ENCODE measurements around the gene ZAP70. TPM values are rescaled to one million over a fixed set of nuclear protein-coding genes. Genes with fewer than 3 reads are reported as not detected.
"Not testable (repeated sequence)": the region's sequence is repeated elsewhere in the genome, so short reads cannot be mapped to it uniquely, and the experiment has no call there.

Gene ZAP70
- 1.4 TPM for polyA plus RNA-seq (2013, experiment 1 of 2)
- polyA plus RNA-seq (2013, experiment 2 of 2), result 1.2 TPM

GRCh38 chr2:97713296-97714083, at the start of gene ZAP70:
Gene ZAP70, plus strand, starts transcription at chr2:97713576. Its CDS starts 10,461 bp downstream, at chr2:97724037.
- no peaks in the 10 kb centered on the region for H3K36me3 ChIP-seq (ENCODE audit: insufficient read depth, low read length)
- no peak within 1 kb of the TSS for H3K27ac ChIP-seq (ENCODE audit: low read depth, low read length)
- 84% methylated on average over 21 of the region's 21 CpGs for WGBS
- no peaks in the 10 kb centered on the region for H3K9me3 ChIP-seq (ENCODE audit: insufficient read depth, low read depth, low read length)
- H3K9ac ChIP-seq (ENCODE audit: low read depth, low read length), result no peak within 1 kb of the TSS
- H3K4me1 ChIP-seq (ENCODE audit: insufficient read depth, low read length), result no peaks in the 10 kb centered on the region
- no peak within 1 kb of the TSS for H3K4me3 ChIP-seq (ENCODE audit: low read length)
- no peaks in the 10 kb centered on the region for H3K27me3 ChIP-seq (ENCODE audit: insufficient read depth, low read length)

- Histone ChIP-seq H3K4me1 (ENCODE audit: insufficient read depth, low read length) (peaks cover 17% of the 10 kb centered on the region; the same call in 1 of the 2 replicates), H3K9ac (ENCODE audit: low read depth, low read length) (peak overlapping the region; percentile 82), H3K36me3 (ENCODE audit: insufficient read depth, low read length) (peaks cover 13% of the 10 kb centered on the region; the same call in 1 of the 2 replicates), H3K4me3 (ENCODE audit: low read length) (peak overlapping the region; percentile 74), H3K9me3 (ENCODE audit: insufficient read depth, low read depth, low read length) (no peaks in the 10 kb centered on the region), H3K27me3 (ENCODE audit: insufficient read depth, low read length) (no peaks in the 10 kb centered on the region), H3K27ac (ENCODE audit: low read depth, low read length) (peak overlapping the region; percentile 84)
- WGBS, result under 1% methylated on average over 46 of the region's 46 CpGs
Measured at GRCh38 chr2:97663626-97663961, 49.8 kb upstream of the ZAP70 start.

- peaks cover 8% of the 10 kb centered on the region; the same call in 1 of the 2 replicates for H3K36me3 ChIP-seq (ENCODE audit: insufficient read depth, low read length)
- under 1% methylated on average over 56 of the region's 60 CpGs for WGBS
- H3K27ac ChIP-seq (ENCODE audit: low read depth, low read length), result peak within 1 kb of the TSS; percentile 96
- peak within 1 kb of the TSS; percentile 76 for H3K4me3 ChIP-seq (ENCODE audit: low read length)
- H3K4me1 ChIP-seq (ENCODE audit: insufficient read depth, low read length), result peaks cover 17% of the 10 kb centered on the region; the same call in 1 of the 2 replicates
- no peaks in the 10 kb centered on the region for H3K27me3 ChIP-seq (ENCODE audit: insufficient read depth, low read length)
- H3K9me3 ChIP-seq (ENCODE audit: insufficient read depth, low read depth, low read length), result no peaks in the 10 kb centered on the region
- H3K9ac ChIP-seq (ENCODE audit: low read depth, low read length), result peak within 1 kb of the TSS; percentile 86
Measured at GRCh38 chr2:97663962-97664635, 49.3 kb upstream of the ZAP70 start, which contains the start of gene ACTR1B. Gene ACTR1B, minus strand, starts transcription at chr2:97664044. Its CDS starts 154 bp downstream, at chr2:97663890.

DNA sequence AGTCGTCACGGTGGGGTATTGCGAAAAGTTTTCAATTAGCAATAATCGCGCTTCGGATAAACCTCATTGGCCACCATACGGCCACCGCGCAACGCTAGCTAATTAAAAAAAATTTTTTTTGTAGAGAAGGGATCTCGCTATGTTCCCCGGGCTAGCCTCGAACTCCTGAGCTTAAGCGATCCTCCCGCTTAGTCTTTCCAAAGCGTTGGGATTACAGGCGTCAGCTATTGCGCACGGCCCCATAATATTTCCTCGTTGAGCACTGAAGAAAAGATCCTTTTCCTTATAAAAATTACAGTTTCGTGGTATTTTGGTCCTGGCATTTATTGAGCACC, 48.8 kb upstream of the ZAP70 start:
- Histone ChIP-seq H3K9me3 (ENCODE audit: insufficient read depth, low read depth, low read length) (no peaks in the 10 kb centered on the region), H3K4me3 (ENCODE audit: low read length) (peak overlapping the region; percentile 76), H3K27ac (ENCODE audit: low read depth, low read length) (peak overlapping the region; percentile 96), H3K4me1 (ENCODE audit: insufficient read depth, low read length) (peaks cover 17% of the 10 kb centered on the region), H3K27me3 (ENCODE audit: insufficient read depth, low read length) (no peaks in the 10 kb centered on the region), H3K36me3 (ENCODE audit: insufficient read depth, low read length) (0 out of 2 replicates have a peak, but pooled peaks cover 5% of the 10 kb centered on the region), H3K9ac (ENCODE audit: low read depth, low read length) (peak overlapping the region; percentile 86)
- WGBS, result 12% methylated on average over 21 of the region's 21 CpGs

- H3K27me3 ChIP-seq (ENCODE audit: insufficient read depth, low read length), result no peaks in the 10 kb centered on the region
- no peaks in the 10 kb centered on the region for H3K9me3 ChIP-seq (ENCODE audit: insufficient read depth, low read depth, low read length)
- no peak within 1 kb of the TSS for H3K27ac ChIP-seq (ENCODE audit: low read depth, low read length)
- WGBS, result 95% methylated on average over 6 of the region's 6 CpGs
- H3K36me3 ChIP-seq (ENCODE audit: insufficient read depth, low read length), result no peaks in the 10 kb centered on the region
- H3K4me3 ChIP-seq (ENCODE audit: low read length), result no peak within 1 kb of the TSS
- peaks cover 5% of the 10 kb centered on the region; the same call in 1 of the 2 replicates for H3K4me1 ChIP-seq (ENCODE audit: insufficient read depth, low read length)
- no peak within 1 kb of the TSS for H3K9ac ChIP-seq (ENCODE audit: low read depth, low read length)
Measured at GRCh38 chr2:97669448-97669847, 43.9 kb upstream of the ZAP70 start, which contains the start of gene C2orf92. Gene C2orf92, plus strand, starts transcription at chr2:97669713. Its CDS starts 76 bp downstream, at chr2:97669789.

- Histone ChIP-seq H3K9me3 (ENCODE audit: insufficient read depth, low read depth, low read length) (no peaks in the 10 kb centered on the region), H3K36me3 (ENCODE audit: insufficient read depth, low read length) (no peaks in the 10 kb centered on the region), H3K9ac (ENCODE audit: low read depth, low read length) (no peak overlapping the region), H3K27ac (ENCODE audit: low read depth, low read length) (no peak overlapping the region), H3K4me1 (ENCODE audit: insufficient read depth, low read length) (peaks cover 11% of the 10 kb centered on the region), H3K27me3 (ENCODE audit: insufficient read depth, low read length) (no peaks in the 10 kb centered on the region), H3K4me3 (ENCODE audit: low read length) (no peak overlapping the region)
- WGBS, result 91% methylated on average over 1 of the region's 1 CpG
Measured at GRCh38 chr2:97670471-97670870, 42.9 kb upstream of the ZAP70 start.

- Histone ChIP-seq H3K4me1 (ENCODE audit: insufficient read depth, low read length) (peaks cover 17% of the 10 kb centered on the region), H3K9ac (ENCODE audit: low read depth, low read length) (no peak overlapping the region), H3K9me3 (ENCODE audit: insufficient read depth, low read depth, low read length) (no peaks in the 10 kb centered on the region), H3K27ac (ENCODE audit: low read depth, low read length) (no peak overlapping the region), H3K4me3 (ENCODE audit: low read length) (no peak overlapping the region), H3K27me3 (ENCODE audit: insufficient read depth, low read length) (no peaks in the 10 kb centered on the region), H3K36me3 (ENCODE audit: insufficient read depth, low read length) (no peaks in the 10 kb centered on the region)
- 91% methylated on average over 7 of the region's 7 CpGs for WGBS
Measured at GRCh38 chr2:97671526-97671925, 41.9 kb upstream of the ZAP70 start.

GRCh38 chr2:97672606-97673140, 40.7 kb upstream of the ZAP70 start:
- H3K36me3 ChIP-seq (ENCODE audit: insufficient read depth, low read length); H3K9ac ChIP-seq (ENCODE audit: low read depth, low read length); H3K27me3 ChIP-seq (ENCODE audit: insufficient read depth, low read length); H3K27ac ChIP-seq (ENCODE audit: low read depth, low read length); H3K9me3 ChIP-seq (ENCODE audit: insufficient read depth, low read depth, low read length); H3K4me3 ChIP-seq (ENCODE audit: low read length): not testable (repeated sequence)
- peaks cover 17% of the 10 kb centered on the region for H3K4me1 ChIP-seq (ENCODE audit: insufficient read depth, low read length)
- WGBS, result 96% methylated on average over 5 of the region's 6 CpGs

- no peaks in the 10 kb centered on the region for H3K27me3 ChIP-seq (ENCODE audit: insufficient read depth, low read length)
- H3K9ac ChIP-seq (ENCODE audit: low read depth, low read length), result no peak overlapping the region
- H3K4me1 ChIP-seq (ENCODE audit: insufficient read depth, low read length), result peaks cover 17% of the 10 kb centered on the region
- no peak overlapping the region for H3K4me3 ChIP-seq (ENCODE audit: low read length)
- H3K36me3 ChIP-seq (ENCODE audit: insufficient read depth, low read length), result no peaks in the 10 kb centered on the region
- H3K9me3 ChIP-seq (ENCODE audit: insufficient read depth, low read depth, low read length), result no peaks in the 10 kb centered on the region
- WGBS, result 90% methylated on average over 7 of the region's 9 CpGs
- H3K27ac ChIP-seq (ENCODE audit: low read depth, low read length), result no peak overlapping the region
Measured at GRCh38 chr2:97673182-97673914, 40.0 kb upstream of the ZAP70 start.

- Histone ChIP-seq H3K9me3 (ENCODE audit: insufficient read depth, low read depth, low read length) (no peaks in the 10 kb centered on the region), H3K36me3 (ENCODE audit: insufficient read depth, low read length) (no peaks in the 10 kb centered on the region), H3K4me3 (ENCODE audit: low read length) (no peak overlapping the region), H3K4me1 (ENCODE audit: insufficient read depth, low read length) (peaks cover 17% of the 10 kb centered on the region), H3K9ac (ENCODE audit: low read depth, low read length) (no peak overlapping the region), H3K27ac (ENCODE audit: low read depth, low read length) (no peak overlapping the region), H3K27me3 (ENCODE audit: insufficient read depth, low read length) (no peaks in the 10 kb centered on the region)
- 94% methylated on average over 8 of the region's 8 CpGs for WGBS
Measured at GRCh38 chr2:97673915-97674283, 39.5 kb upstream of the ZAP70 start.
